ENCODE results near the gene KCNK13. TPM values are rescaled to one million over a fixed set of nuclear protein-coding genes. Genes with fewer than 3 reads are reported as not detected.

Gene KCNK13
- total and polyA plus RNA-seq, 9 of the 15 experiments (the other 6 are each of a cell fraction or from before 2014, with no cell fraction given), result 0.03 to 0.05 TPM; not detected in 7

- FAIRE-seq (no peak), DNase-seq (ENCODE audit: extremely low read depth in 1 of 4, low spot score in 3 of 4) (no peak), ATAC-seq (no peak)
- ChIA-PET CTCF (ENCODE audit: low intra/inter-chr PET ratio) (no interaction called here), POLR2A (no interaction called here)
- H3K36me3 ChIP-seq (ENCODE audit: control insufficient read depth, insufficient read depth, low read length), result peaks cover 40% of the 10 kb centered on the region
- no peaks in the 10 kb centered on the region for H4K20me1 ChIP-seq (replicated peaks; ENCODE audit: control insufficient read depth, insufficient read depth, low read length)
- in situ Hi-C loops (cut with MboI), result no loop called here
- H3K4me3 ChIP-seq, result no peak overlapping the region
- H3K9me1 ChIP-seq (ENCODE audit: control insufficient read depth, insufficient read depth, low read length), result no peaks in the 10 kb centered on the region
- TF ChIP-seq DACH1 (IDR thresholded peaks at IDR 0.05; ENCODE audit: partially characterized antibody) (no peak), NRF1 (conservative IDR thresholded peaks at IDR 0.05 in 1 of 2, IDR thresholded peaks at IDR 0.05 in 1 of 2) (no peak), LEF1 (IDR thresholded peaks at IDR 0.05) (no peak), RREB1 (CRISPR knock-in tag; IDR thresholded peaks at IDR 0.05) (no peak), SMARCE1 (IDR thresholded peaks at IDR 0.05) (no peak), NR2F6 (CRISPR knock-in tag; IDR thresholded peaks at IDR 0.05) (no peak), CCNT2 (IDR thresholded peaks at IDR 0.05; ENCODE audit: borderline replicate concordance, extremely low read depth, insufficient read length, low read depth, low read length) (no peak), NONO (IDR thresholded peaks at IDR 0.05; ENCODE audit: low read depth in 2 of 2, low read length in 1 of 2) (no peak), CHD4 (IDR thresholded peaks at IDR 0.05; ENCODE audit: insufficient read depth, insufficient replicate concordance, low read depth, low read length, poor library complexity, severe bottlenecking) (no peak), NBN (IDR thresholded peaks at IDR 0.05; ENCODE audit: low read depth) (no peak), PTRF (tag; IDR thresholded peaks at IDR 0.05) (no peak), THAP7 (CRISPR knock-in tag; IDR thresholded peaks at IDR 0.05) (no peak), ZNF639 (CRISPR knock-in tag; conservative IDR thresholded peaks at IDR 0.05 in 1 of 2, IDR thresholded peaks at IDR 0.05 in 1 of 2) (no peak)
- no TSS peak for BruUV-seq (replicated peaks)
- no peak overlapping the region for H3K9ac ChIP-seq (ENCODE audit: insufficient read depth in 1 of 2, low read depth in 2 of 2, low read length in 2 of 2)
- 90% methylated on average over 3 of the region's 3 CpGs for WGBS (ENCODE audit: insufficient coverage, low coverage, missing lambda C conversion rate)
- intact Hi-C loops (cut with micrococcal nuclease), result no loop called here
- H3K27me3 ChIP-seq (ENCODE audit: control insufficient read depth in 2 of 2, insufficient read depth in 2 of 2, low read length in 2 of 2), result no peaks in the 10 kb centered on the region
- no peaks in the 10 kb centered on the region; a peak in 1 of 5 replicates for H3K4me1 ChIP-seq (replicated peaks in 1 of 2; ENCODE audit: control insufficient read depth in 2 of 2, insufficient read depth in 2 of 2, low read length in 2 of 2)
- no peak overlapping the region for H3K4me2 ChIP-seq (ENCODE audit: insufficient read depth, low read length)
- H3K9me3 ChIP-seq (replicated peaks; ENCODE audit: control insufficient read depth, insufficient read depth, low read depth, low read length), result no peaks in the 10 kb centered on the region
- H3K79me2 ChIP-seq (ENCODE audit: control insufficient read depth, insufficient read depth, low read length), result no peaks in the 10 kb centered on the region
- H2AFZ ChIP-seq (ENCODE audit: low read depth, low read length), result no peak overlapping the region
- no peak overlapping the region for H3K27ac ChIP-seq (ENCODE audit: extremely low read depth, low read depth, low read length)
These were observed 36.9 kb upstream of the KCNK13 start for GRCh38 chr14:90024910-90025309.
